ENCODE results near the gene CCDC28B.

- TF ChIP-seq POLR2A (IDR thresholded peaks at IDR 0.05; ENCODE audit: low read length) (no peak), GATA1 (IDR thresholded peaks at IDR 0.05; ENCODE audit: low read depth, low read length) (no peak)
Observed at GRCh38 chr1:32247452-32247851, 47.1 kb downstream of the CCDC28B start.
